ENCODE measurements around the gene PLCXD1. TPM values are rescaled to one million over a fixed set of nuclear protein-coding genes. Genes with fewer than 3 reads are reported as not detected.

PLCXD1 gene
- total RNA-seq, 1 experiment from 2014 or later, result 60.9 TPM

- intact Hi-C loops (cut with micrococcal nuclease; ENCODE audit: unreplicated experiment), result loop anchor here (1.0 kb wide), 1 partner anchor 35 kb away; the partner anchor contains the start of gene GTPBP6
- H3K27ac ChIP-seq (ENCODE audit: low read depth, low read length, poor library complexity, severe bottlenecking), result peak overlapping the region; percentile 85
- H3K9me3 ChIP-seq (ENCODE audit: low read depth, low read length, poor library complexity, severe bottlenecking), result no peaks in the 10 kb centered on the region
- TF ChIP-seq EZH2 (IDR thresholded peaks at IDR 0.05; ENCODE audit: borderline replicate concordance, low read depth, low read length, poor library complexity, severe bottlenecking), result no peak
- peak; percentile 97 for DNase-seq (ENCODE audit: low spot score)
- ChIA-PET POLR2A (ENCODE audit: low non-redundant PET) (no interaction called here), CTCF (no interaction called here)
- peak overlapping the region; percentile 48 for H3K4me3 ChIP-seq (ENCODE audit: low read depth, low read length, poor library complexity, severe bottlenecking)
- no peaks in the 10 kb centered on the region for H3K27me3 ChIP-seq (replicated peaks; ENCODE audit: insufficient read depth, low read depth, low read length, poor library complexity)
- peaks cover 36% of the 10 kb centered on the region for H3K36me3 ChIP-seq (ENCODE audit: insufficient read depth, low read length, poor library complexity, severe bottlenecking)
- BruUV-seq (replicated peaks), result no TSS peak
- H3K4me1 ChIP-seq (ENCODE audit: insufficient read depth, low read length, poor library complexity, severe bottlenecking), result peaks cover 9% of the 10 kb centered on the region
These were observed 2.1 kb downstream of the PLCXD1 start for GRCh38 chrX:283115-283845.

DNA sequence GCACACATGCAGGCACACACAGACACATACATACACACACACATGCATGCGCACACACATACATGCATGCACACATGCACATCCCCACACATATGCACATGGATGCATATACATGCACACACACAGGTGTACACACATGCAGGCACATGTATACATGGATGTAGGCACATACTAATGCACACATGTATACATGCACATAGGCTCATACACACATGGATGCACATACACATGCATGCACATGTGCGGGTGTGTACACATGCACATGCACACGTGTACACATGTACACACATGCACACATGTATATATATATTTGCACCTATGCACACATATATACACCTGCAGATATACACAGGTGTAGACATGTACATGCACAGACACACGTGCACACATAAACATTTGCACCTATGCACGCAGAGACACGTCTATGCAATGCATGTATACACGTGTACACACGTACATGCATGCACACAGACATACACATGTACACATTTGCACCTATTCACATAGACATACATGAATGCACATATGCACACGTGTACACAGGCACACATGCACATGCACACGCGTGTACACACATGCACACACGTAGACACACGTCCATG, 4.0 kb downstream of the PLCXD1 start:
- no TSS peak for BruUV-seq (replicated peaks)
- H3K36me3 ChIP-seq (ENCODE audit: insufficient read depth, low read length, poor library complexity, severe bottlenecking), result peaks cover 54% of the 10 kb centered on the region
- POLR2A ChIA-PET (ENCODE audit: low non-redundant PET), result no interaction called here
- no peaks in the 10 kb centered on the region for H3K9me3 ChIP-seq (ENCODE audit: low read depth, low read length, poor library complexity, severe bottlenecking)
- no peak for DNase-seq (ENCODE audit: low spot score)
- H3K27me3 ChIP-seq (replicated peaks; ENCODE audit: insufficient read depth, low read depth, low read length, poor library complexity), result no peaks in the 10 kb centered on the region
- peaks cover 9% of the 10 kb centered on the region for H3K4me1 ChIP-seq (ENCODE audit: insufficient read depth, low read length, poor library complexity, severe bottlenecking)
- intact Hi-C loops (cut with micrococcal nuclease; ENCODE audit: unreplicated experiment), result no loop called here
- no peak overlapping the region for H3K4me3 ChIP-seq (ENCODE audit: low read depth, low read length, poor library complexity, severe bottlenecking)
- H3K27ac ChIP-seq (ENCODE audit: low read depth, low read length, poor library complexity, severe bottlenecking), result no peak overlapping the region
- TF ChIP-seq EZH2 (IDR thresholded peaks at IDR 0.05; ENCODE audit: borderline replicate concordance, low read depth, low read length, poor library complexity, severe bottlenecking), result no peak
- TF ChIP-seq, protein P1, sequence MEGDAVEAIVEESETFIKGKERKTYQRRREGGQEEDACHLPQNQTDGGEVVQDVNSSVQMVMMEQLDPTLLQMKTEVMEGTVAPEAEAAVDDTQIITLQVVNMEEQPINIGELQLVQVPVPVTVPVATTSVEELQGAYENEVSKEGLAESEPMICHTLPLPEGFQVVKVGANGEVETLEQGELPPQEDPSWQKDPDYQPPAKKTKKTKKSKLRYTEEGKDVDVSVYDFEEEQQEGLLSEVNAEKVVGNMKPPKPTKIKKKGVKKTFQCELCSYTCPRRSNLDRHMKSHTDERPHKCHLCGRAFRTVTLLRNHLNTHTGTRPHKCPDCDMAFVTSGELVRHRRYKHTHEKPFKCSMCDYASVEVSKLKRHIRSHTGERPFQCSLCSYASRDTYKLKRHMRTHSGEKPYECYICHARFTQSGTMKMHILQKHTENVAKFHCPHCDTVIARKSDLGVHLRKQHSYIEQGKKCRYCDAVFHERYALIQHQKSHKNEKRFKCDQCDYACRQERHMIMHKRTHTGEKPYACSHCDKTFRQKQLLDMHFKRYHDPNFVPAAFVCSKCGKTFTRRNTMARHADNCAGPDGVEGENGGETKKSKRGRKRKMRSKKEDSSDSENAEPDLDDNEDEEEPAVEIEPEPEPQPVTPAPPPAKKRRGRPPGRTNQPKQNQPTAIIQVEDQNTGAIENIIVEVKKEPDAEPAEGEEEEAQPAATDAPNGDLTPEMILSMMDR (conservative IDR thresholded peaks at IDR 0.05; ENCODE audit: low read depth, low read length), result no peak
- CTCF ChIA-PET, result no interaction called here

- Histone ChIP-seq H3K4me3 (ENCODE audit: low read depth, low read length, poor library complexity, severe bottlenecking) (no peak overlapping the region), H3K27ac (ENCODE audit: low read depth, low read length, poor library complexity, severe bottlenecking) (no peak overlapping the region), H3K9me3 (ENCODE audit: low read depth, low read length, poor library complexity, severe bottlenecking) (no peaks in the 10 kb centered on the region), H3K27me3 (replicated peaks; ENCODE audit: insufficient read depth, low read depth, low read length, poor library complexity) (no peaks in the 10 kb centered on the region), H3K4me1 (ENCODE audit: insufficient read depth, low read length, poor library complexity, severe bottlenecking) (no peaks in the 10 kb centered on the region), H3K36me3 (ENCODE audit: insufficient read depth, low read length, poor library complexity, severe bottlenecking) (peaks cover 65% of the 10 kb centered on the region)
- TF ChIP-seq, protein P1 (conservative IDR thresholded peaks at IDR 0.05; ENCODE audit: low read depth, low read length), result no peak
- no peak for TF ChIP-seq EZH2 (IDR thresholded peaks at IDR 0.05; ENCODE audit: borderline replicate concordance, low read depth, low read length, poor library complexity, severe bottlenecking)
- no TSS peak for BruUV-seq (replicated peaks)
- no peak for DNase-seq (ENCODE audit: low spot score)
- ChIA-PET CTCF (no interaction called here), POLR2A (ENCODE audit: low non-redundant PET) (no interaction called here)
- intact Hi-C loops (cut with micrococcal nuclease; ENCODE audit: unreplicated experiment), result no loop called here
These were observed 6.5 kb downstream of the PLCXD1 start for GRCh38 chrX:287670-288069.
